Measurements from ENCODE around the gene GRM4. TPM values are rescaled to one million over a fixed set of nuclear protein-coding genes. Genes with fewer than 3 reads are reported as not detected.

Gene GRM4
- total and polyA plus RNA-seq, 10 of the 15 experiments (the other 5 are each of a cell fraction or from before 2014, with no cell fraction given) = 0.01 to 0.31 (median 0.05) TPM; not detected in 2

- SMC1A ChIA-PET (ENCODE audit: uncharacterized antibody, unreplicated experiment) = no interaction called here
- CTCF ChIA-PET = no interaction called here
- H3K4me1 ChIP-seq (ENCODE audit: control insufficient read depth, insufficient read depth, low read length) = no peaks in the 10 kb centered on the region
- no peaks in the 10 kb centered on the region for H3K36me3 ChIP-seq (ENCODE audit: control insufficient read depth in 2 of 2, insufficient read depth in 2 of 2, low read length in 1 of 2)
- H3K27ac ChIP-seq (ENCODE audit: control insufficient read depth, insufficient read depth) = no peak overlapping the region
- in situ Hi-C loops (cut with MboI) = no loop called here
- POLR2A ChIA-PET = no interaction called here
- 38% methylated on average over 5 of the region's 5 CpGs for WGBS (ENCODE audit: insufficient coverage, insufficient replicate concordance, low lambda C conversion rate, missing lambda C conversion rate)
- no peak for ATAC-seq
- no peaks in the 10 kb centered on the region for H3K79me2 ChIP-seq (ENCODE audit: control insufficient read depth, insufficient read depth, low read length)
- H3K4me2 ChIP-seq (ENCODE audit: control insufficient read depth, insufficient read depth) = no peak overlapping the region
- no peaks in the 10 kb centered on the region for H3K9me3 ChIP-seq (replicated peaks; ENCODE audit: control insufficient read depth, insufficient read depth, low read length)
- RAD21 ChIA-PET (ENCODE audit: unreplicated experiment) = no interaction called here
- no peak overlapping the region for H3K4me3 ChIP-seq
- intact Hi-C loops (cut with micrococcal nuclease; ENCODE audit: unreplicated experiment) = no loop called here
- BruUV-seq (replicated peaks) = no TSS peak
- DNase-seq (ENCODE audit: low read depth, low spot score) = no peak
- no peak overlapping the region for H2AFZ ChIP-seq (ENCODE audit: control insufficient read depth, low read depth, low read length)
- peaks cover 0 to 2% of the 10 kb centered on the region in 2 experiments; a peak in 3 of 4 replicates for H3K27me3 ChIP-seq (replicated peaks in 1 of 2; ENCODE audit: control insufficient read depth in 2 of 2, insufficient read depth in 2 of 2, low read length in 1 of 2)
- TF ChIP-seq BHLHE40 (IDR thresholded peaks at IDR 0.05; ENCODE audit: borderline replicate concordance in 1 of 2, low read depth in 2 of 2, low read length in 1 of 2) (no peak), LARP7 (IDR thresholded peaks at IDR 0.05) (no peak), CTCF (IDR thresholded peaks at IDR 0.05 in 2 of 3, conservative IDR thresholded peaks at IDR 0.05 in 1 of 3; ENCODE audit: control insufficient read depth in 2 of 3, extremely low read depth in 1 of 3, insufficient read depth in 1 of 3, low read depth in 3 of 3, low read length in 3 of 3) (no peak)
- FAIRE-seq = no peak
- H3K9ac ChIP-seq (ENCODE audit: control insufficient read depth, insufficient read depth, low read length) = no peak overlapping the region
- no peaks in the 10 kb centered on the region for H4K20me1 ChIP-seq (ENCODE audit: control insufficient read depth, insufficient read depth)
These were observed 145.6 kb downstream of the GRM4 start for GRCh38 chr6:34000281-34000680.

- H3K4me3 ChIP-seq = no peak overlapping the region
- H3K79me2 ChIP-seq (ENCODE audit: control insufficient read depth, insufficient read depth, low read length) = no peaks in the 10 kb centered on the region
- no peak overlapping the region for H2AFZ ChIP-seq (ENCODE audit: control insufficient read depth, low read depth, low read length)
- peaks cover 0 to 2% of the 10 kb centered on the region in 2 experiments; a peak in 3 of 4 replicates for H3K27me3 ChIP-seq (replicated peaks in 1 of 2; ENCODE audit: control insufficient read depth in 2 of 2, insufficient read depth in 2 of 2, low read length in 1 of 2)
- CTCF ChIA-PET = no interaction called here
- no peak for TF ChIP-seq KDM1A (IDR thresholded peaks at IDR 0.05; ENCODE audit: borderline replicate concordance)
- TF ChIP-seq CHD1 (IDR thresholded peaks at IDR 0.05; ENCODE audit: low read depth, low read length) = no peak
- TF ChIP-seq ESRRA (IDR thresholded peaks at IDR 0.05; ENCODE audit: low read length) = no peak
- no peak for TF ChIP-seq BCL11A (IDR thresholded peaks at IDR 0.05; ENCODE audit: low read depth, low read length)
- no peak for TF ChIP-seq SPI1 (IDR thresholded peaks at IDR 0.05; ENCODE audit: borderline replicate concordance, insufficient read depth, low read depth, low read length)
- TF ChIP-seq RCOR1 (conservative IDR thresholded peaks at IDR 0.05; ENCODE audit: low read depth, low read length) = no peak
- TF ChIP-seq POLR2AphosphoS5 (IDR thresholded peaks at IDR 0.05; ENCODE audit: low read length) = no peak
- TF ChIP-seq ZBTB4 (CRISPR knock-in tag; IDR thresholded peaks at IDR 0.05) = no peak
- WGBS (ENCODE audit: insufficient coverage, insufficient replicate concordance, low lambda C conversion rate, missing lambda C conversion rate) = 65% methylated on average over 4 of the region's 4 CpGs
- H3K36me3 ChIP-seq (ENCODE audit: control insufficient read depth in 2 of 2, insufficient read depth in 2 of 2, low read length in 1 of 2) = no peaks in the 10 kb centered on the region
- no peak overlapping the region for H3K4me2 ChIP-seq (ENCODE audit: control insufficient read depth, insufficient read depth)
- H3K27ac ChIP-seq (ENCODE audit: control insufficient read depth, insufficient read depth) = no peak overlapping the region
- no peaks in the 10 kb centered on the region for H3K4me1 ChIP-seq (ENCODE audit: control insufficient read depth, insufficient read depth, low read length)
- ATAC-seq = no peak
- in situ Hi-C loops (cut with MboI) = no loop called here
- FAIRE-seq = no peak
- RAD21 ChIA-PET (ENCODE audit: unreplicated experiment) = no interaction called here
- intact Hi-C loops (cut with micrococcal nuclease; ENCODE audit: unreplicated experiment) = no loop called here
- H4K20me1 ChIP-seq (ENCODE audit: control insufficient read depth, insufficient read depth) = no peaks in the 10 kb centered on the region
- no peak for DNase-seq (ENCODE audit: low read depth, low spot score)
- no TSS peak for BruUV-seq (replicated peaks)
- POLR2A ChIA-PET = no interaction called here
- no peaks in the 10 kb centered on the region for H3K9me3 ChIP-seq (replicated peaks; ENCODE audit: control insufficient read depth, insufficient read depth, low read length)
- SMC1A ChIA-PET (ENCODE audit: uncharacterized antibody, unreplicated experiment) = interaction anchor here (0.8 kb wide), 1 partner anchor 244 kb away, joined by 3 read pairs; no protein-coding TSS in a partner anchor
- no peak overlapping the region for H3K9ac ChIP-seq (ENCODE audit: control insufficient read depth, insufficient read depth, low read length)
These were observed 146.3 kb downstream of the GRM4 start for GRCh38 chr6:33999567-33999966.

Data from GM12878 (cell line).